Transverse colon (tissue), 3 donors: ENCODE data around the gene RBPJ.

Source experiments
- CTCF ChIP-seq, 5 experiments: fragments of 200-600 bp in 3 of 5; fragments of 450-650 bp in 2 of 5; sonication (generic) in 3 of 5; IDR thresholded peaks; 1 replicate in 2 of 5; 2 replicates in 3 of 5; pipeline ENCODE4 v1.5.1; 2016 to 2017; ENCODE audit warnings: antibody characterized with exemption in 5 of 5, inconsistent platforms in 3 of 5, mild to moderate bottlenecking in 2 of 5, moderate library complexity in 1 of 5
- POLR2A ChIP-seq: fragments of 450-650 bp; IDR thresholded peaks from one replicate; pipeline ENCODE4 v1.6.1; 2016; ENCODE audit warnings: antibody characterized with exemption, mild to moderate bottlenecking, moderate library complexity

- TF ChIP-seq CTCF (IDR thresholded peaks at IDR 0.05) = no peak
- no peak for TF ChIP-seq POLR2A
Observed at GRCh38 chr4:26346203-26346620, 25.4 kb downstream of the RBPJ start.
